RPMI7951 (cell line): ENCODE measurements around the gene SERPIND1. TPM values are rescaled to one million over a fixed set of nuclear protein-coding genes. Genes with fewer than 3 reads are reported as not detected.
"Not testable (repeated sequence)": the region's sequence is repeated elsewhere in the genome, so short reads cannot be mapped to it uniquely, and the experiment has no call there.

Experiments used
- DNase-seq: peaks from one replicate; pipeline ENCODE4 v3.0.0-alpha.2; 2012; ENCODE audit warnings: low read depth
- total RNA-seq: library from RNA; depleted of rRNA; stranded (reverse); fragments of >200 nt; shearing (Covaris generic); gene quantifications from 2 replicates; pipeline ENCODE4 v1.2.3, GENCODE V29; 2014; rRNA removed

The SERPIND1 gene
- total RNA-seq, 1 experiment from 2014 or later = 0.48 TPM

DNA sequence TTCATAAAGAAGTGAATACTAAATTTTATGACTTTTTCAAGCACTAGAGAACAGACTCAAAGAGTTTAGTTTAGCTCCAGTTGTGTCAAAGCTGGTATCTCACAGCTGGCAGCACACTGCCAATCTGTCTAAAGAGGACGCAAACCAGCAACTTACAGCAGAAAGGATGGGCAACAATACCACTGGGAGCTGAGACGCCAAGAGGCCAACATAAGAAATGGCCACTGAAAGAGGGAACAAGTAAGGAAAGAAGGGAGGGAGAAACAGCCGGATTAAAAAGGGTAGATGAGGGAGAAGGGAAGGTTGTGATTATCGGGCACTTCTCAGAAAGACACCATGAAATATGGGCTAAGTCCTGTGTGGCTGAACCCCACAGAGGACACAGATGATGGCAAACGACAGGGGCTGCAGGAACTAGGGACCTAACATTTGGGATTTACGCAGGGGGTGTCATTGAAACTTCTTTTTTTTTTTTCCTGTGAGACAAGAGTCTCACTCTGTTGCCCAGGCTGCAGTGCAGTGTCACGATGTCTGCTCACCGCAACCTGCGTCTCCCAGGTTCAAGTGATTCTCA is 41.7 kb downstream of the SERPIND1 start:
- DNase-seq = no peak

DNA sequence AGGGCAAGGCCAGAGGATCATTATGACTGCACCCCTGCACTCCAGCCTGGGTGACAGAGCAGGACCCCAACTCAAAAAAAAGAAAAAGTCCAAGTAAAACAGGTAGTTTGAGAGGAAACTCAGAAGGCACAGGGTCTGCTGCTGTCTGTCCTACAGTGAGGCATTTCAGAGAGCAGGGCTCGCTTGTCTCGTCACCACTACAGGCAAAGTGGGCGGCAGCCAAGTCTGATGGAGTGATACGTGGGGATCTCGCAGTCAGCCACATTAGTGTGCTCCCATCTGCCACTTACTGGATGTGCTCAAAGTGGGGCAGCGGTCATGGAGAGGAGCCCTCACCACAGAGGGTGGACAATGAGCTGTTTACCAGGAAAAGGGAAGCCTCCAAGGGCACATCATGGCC is 42.6 kb downstream of the SERPIND1 start:
- DNase-seq = no peak

DNA sequence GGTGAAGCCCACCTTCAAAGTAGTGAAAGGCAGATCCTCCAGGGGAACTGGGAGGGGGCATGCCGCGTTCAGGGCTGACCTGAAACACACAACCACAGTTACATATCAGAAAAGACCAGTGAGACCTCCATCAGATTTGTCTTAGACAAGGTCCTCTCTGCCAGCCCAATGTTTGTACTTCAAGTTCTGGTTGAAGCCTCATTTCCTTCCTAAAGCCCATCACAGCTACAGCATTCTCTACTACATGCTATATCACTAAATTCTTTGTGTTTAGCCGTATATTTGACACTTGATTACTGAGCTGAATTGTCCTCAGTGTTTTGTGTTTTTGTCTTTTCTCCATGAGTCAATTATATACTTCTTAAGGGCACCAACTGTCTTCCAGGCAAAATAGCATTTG is 44.6 kb downstream of the SERPIND1 start:
- no peak for DNase-seq

DNA sequence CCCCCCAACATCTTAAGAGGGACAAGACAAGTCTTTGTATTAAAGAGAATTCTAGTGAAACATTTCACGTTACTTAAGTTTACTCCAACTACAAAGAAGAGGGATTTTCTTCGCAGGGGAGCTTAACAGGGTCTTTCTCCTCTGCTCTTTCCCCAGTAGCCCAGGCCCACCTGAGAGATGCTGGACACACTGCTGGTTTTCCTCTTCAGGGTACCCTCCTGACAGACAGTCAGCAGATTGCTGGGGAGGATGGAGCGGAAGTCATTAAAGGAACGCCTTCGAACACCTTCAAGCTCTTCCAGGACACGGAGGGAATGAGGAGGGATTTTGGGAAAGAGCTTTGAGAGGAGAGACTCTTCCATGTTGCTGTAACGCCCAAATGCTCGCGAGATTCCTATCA is 45.6 kb downstream of the SERPIND1 start:
- DNase-seq = no peak

GRCh38 chr22:20821717-20822239 is 47.9 kb downstream of the SERPIND1 start:
- DNase-seq = not testable (repeated sequence)

GRCh38 chr22:20822240-20822639 is 48.3 kb downstream of the SERPIND1 start:
- DNase-seq = no peak

- DNase-seq = no peak
These were observed 49.4 kb downstream of the SERPIND1 start for GRCh38 chr22:20823264-20823663.

DNA sequence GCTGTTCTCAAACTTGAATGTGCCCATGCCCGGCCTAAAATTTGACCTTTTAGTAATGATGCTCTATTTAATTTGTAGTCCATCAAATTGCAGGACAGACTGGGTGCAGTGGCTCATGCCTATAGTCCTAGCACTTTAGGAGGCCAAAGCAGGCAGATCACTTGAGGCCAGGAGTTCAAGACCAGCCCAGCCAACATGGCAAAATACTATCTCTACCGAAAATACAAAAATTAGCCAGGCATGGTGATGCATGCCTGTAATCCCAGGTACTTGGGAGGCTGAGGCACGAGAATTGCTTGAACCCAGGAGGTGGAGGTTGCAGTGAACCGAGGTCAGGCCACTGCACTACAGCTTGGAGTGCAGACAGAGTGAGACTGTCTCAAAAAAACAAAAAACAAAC is 51.3 kb downstream of the SERPIND1 start:
- not testable (repeated sequence) for DNase-seq

- DNase-seq = no peak
These were observed 51.7 kb downstream of the SERPIND1 start for GRCh38 chr22:20825624-20826023.

DNA sequence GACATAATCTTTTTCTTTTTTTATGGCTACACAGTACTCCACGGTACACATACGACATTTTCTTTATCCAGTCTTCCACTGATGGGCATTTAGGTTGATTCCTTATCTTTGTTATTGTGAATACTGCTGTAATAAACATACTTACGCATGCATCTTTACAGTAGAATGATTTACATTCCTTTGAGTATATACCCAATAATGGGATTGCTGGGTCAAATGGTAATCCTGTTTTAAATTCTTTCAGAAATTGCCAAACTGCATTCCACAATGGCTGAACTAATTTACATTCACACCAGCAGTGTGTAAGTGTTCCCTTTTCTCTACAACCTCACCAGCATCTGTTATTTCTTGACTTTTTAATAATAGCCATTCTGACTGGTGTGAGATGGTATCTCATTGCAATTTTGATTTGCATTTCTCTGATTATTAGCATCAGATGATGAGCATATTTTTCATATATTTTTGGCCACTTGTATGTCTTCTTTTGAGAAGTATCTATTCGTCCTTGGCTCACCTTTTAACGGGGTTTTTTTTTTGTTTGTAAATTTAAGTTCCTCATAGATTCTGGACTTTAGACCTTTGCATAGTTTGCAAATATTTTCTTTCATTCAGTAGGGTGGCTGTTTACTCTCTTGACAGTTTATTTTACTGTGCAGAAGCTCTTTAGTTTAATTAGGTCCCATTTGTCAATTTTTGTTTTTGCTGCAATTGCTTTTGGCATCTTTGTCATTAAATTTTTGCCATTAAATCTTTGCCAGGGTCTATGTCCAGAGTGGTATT is 52.6 kb downstream of the SERPIND1 start:
- not testable (repeated sequence) for DNase-seq

DNA sequence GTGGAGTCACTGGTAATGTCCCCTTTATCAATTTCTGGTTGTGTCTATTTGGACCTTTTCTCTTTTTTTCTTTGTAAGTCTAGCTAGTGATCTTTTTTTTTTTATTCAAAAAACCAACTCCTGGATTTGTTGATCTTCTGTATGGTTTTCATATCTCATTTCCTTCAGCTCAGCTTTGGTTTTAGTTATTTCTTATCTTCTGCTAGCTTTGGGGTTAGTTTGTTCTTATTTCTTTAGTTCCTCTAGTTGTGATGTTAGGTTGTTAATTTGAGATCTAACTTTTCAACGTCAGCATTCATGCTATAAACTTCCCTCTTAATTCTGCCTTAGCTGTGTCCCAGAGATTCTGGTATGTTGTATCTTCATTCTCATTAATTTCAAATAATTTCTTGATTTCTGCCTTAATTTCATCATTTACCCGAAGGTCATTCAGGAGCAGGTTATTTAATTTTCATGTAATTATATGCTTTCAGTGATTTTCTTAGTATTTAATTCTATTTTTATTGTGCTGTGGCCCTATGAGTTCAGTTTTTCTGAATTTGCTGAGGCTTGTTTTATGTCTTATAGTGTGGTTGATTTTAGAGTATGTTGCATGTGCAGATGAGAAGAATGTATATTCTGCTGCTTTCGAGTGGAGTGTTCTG is 55.7 kb downstream of the SERPIND1 start:
- DNase-seq = no peak

DNA sequence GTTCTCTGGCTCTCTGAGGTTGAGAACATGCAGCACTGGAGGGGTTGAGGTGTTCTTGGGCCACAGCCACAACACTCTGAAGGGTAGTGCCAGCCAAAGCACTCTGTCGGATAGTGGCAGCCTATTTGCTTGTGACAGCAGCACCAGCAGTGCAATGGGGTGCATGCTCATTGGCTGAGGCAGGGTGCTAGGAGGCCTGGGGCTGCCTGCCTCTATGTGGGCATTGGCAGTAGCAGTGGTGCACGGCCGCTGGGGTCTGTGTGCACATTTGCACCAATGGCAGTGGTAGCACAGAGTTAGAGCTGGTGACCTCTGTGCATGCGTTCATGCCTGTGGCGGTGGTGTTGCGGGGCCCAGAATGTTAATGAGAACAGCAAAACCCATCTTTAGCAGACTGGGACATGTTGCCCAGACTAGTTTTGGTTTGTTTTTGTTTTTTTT is 59.3 kb downstream of the SERPIND1 start:
- DNase-seq = no peak

- no peak for DNase-seq
These were observed 60.3 kb downstream of the SERPIND1 start for GRCh38 chr22:20834206-20834605.

DNA sequence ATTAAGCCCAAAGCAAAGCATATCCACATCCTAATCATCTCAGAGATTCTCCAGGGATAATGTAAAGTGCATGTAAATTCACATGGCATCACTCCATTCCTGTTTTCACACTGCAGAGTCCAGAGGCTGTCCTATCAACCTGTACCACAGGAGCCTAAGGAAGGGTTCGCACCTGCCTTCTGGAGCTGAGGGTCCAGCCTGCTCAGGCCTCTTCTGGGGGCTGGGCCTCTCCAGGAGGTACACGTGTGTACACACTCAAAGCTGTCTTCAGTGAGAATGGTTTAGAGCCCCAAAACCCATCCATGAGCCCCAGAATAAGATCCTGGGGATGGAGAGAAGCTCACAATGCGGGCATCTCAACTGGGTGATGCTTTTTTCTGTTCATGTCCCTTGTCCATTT is 60.8 kb downstream of the SERPIND1 start:
- no peak for DNase-seq

Other genes starting within 250 kb of the SERPIND1 start
- gene PI4KA, start 84.7 kb downstream of the SERPIND1 start, total RNA-seq = 17.8 and 19.4 TPM in 2 replicates
- 9.2 and 13.1 TPM in 2 replicates for gene SNAP29, start 84.9 kb downstream of the SERPIND1 start, total RNA-seq
- 26.8 and 27.8 TPM in 2 replicates for gene CRKL, start 143.3 kb downstream of the SERPIND1 start, total RNA-seq
- gene AIFM3, start 193.1 kb downstream of the SERPIND1 start, total RNA-seq = 0.39 TPM in 1 of 2 replicates, not detected in the other
- gene LZTR1, start 208.2 kb downstream of the SERPIND1 start, total RNA-seq = 13.5 and 16.6 TPM in 2 replicates
- 41.1 and 41.4 TPM in 2 replicates for gene THAP7, start 228.0 kb downstream of the SERPIND1 start, total RNA-seq
- gene P2RX6, start 241.1 kb downstream of the SERPIND1 start, total RNA-seq = 7.8 and 10.6 TPM in 2 replicates